HG02623 (cell line): ENCODE measurements around the gene RHBDD1.

Source experiments
- ATAC-seq: cut with Tn5 transposase; IDR thresholded peaks from one replicate; pipeline ENCODE4 v1.9.1; 2021; ENCODE audit warnings: moderate library complexity; ENCODE audit not compliant: unreplicated experiment

Gene RHBDD1

DNA sequence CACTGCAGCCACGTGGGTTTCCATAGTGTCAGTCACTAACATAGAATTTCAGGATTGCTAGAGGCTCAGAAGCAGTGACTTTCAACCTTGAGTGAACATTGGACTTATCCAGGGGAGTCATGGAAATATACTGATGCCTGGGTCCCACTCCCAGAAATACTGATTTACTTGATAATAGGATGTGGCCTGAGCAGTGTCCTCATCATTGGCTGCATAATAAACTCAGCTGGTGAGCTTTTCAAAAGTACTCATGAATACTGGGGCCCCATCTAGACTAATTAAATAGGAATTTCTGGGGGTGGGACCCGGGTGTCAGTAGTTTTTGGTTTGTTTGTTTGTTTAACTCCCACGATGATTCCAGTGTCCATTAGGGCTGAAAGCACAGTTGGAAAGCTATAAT lies 186.8 kb downstream of the RHBDD1 start:
- ATAC-seq = no peak

DNA sequence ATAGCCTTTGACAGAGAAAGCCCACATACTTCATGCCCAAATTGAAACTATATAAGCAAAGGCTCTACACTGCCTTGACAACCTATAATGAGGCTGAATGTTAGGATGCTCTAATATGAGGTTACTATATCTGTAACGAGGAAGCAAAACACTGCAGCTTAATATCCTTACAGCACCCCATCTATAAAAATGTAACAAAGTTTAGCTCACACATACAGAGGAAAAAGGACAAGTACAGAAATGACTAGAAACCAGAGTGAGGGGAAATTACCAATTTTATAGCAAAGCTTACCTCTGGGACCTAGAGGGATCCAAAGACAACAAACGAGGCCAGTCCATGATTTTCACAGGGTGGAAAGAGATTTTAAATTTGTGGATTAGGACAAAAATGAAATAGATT lies 189.7 kb downstream of the RHBDD1 start:
- ATAC-seq = peak; percentile 70

DNA sequence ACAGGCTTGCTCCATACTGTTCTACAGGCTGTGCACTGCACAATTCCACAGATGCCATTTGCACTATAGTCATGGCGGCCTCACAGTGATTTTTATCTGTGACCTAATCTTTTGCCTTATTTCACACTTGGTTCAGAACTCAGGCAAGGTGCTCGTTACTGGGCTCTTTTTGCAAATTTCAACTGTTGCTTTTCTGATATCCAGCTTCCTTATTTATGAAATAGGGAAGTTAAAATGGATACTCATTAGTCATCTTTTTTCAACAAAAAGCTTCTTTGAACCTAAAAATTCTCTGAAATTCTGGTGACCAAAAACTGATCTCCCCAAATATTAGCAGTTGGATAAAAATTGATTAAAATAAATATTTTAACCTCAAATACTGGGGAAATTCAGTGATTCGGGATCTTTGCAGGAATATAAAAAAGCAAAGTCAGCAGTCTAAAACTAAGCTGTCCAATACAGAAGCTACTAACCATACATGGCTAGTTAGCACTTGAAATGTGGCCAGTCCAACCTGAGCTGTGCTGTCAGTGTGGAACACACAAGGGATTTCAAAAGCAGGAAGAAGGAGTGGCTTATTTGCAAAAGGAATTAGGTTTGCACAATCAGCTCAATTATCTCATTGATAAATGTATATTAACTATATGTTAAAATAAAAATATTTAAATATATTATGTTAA lies 193.7 kb downstream of the RHBDD1 start:
- no peak for ATAC-seq

DNA sequence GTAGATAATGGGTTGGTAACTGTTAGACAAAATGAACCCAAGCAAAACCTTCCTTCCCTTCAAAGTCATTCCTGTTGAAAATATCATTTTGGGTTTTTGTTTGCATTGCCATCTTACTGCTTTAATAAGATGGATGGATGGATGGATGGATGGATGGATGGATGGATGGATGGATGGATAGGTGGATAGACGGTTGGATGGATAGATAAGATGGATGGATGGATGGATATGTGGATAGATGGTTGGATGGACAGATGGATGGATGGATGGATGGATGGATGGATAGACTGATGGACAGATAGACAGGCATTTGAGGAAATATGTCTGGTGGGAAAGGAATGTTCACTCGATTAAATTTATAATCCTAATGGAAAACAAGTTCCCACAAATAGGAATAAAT lies 194.9 kb downstream of the RHBDD1 start:
- ATAC-seq = no peak

DNA sequence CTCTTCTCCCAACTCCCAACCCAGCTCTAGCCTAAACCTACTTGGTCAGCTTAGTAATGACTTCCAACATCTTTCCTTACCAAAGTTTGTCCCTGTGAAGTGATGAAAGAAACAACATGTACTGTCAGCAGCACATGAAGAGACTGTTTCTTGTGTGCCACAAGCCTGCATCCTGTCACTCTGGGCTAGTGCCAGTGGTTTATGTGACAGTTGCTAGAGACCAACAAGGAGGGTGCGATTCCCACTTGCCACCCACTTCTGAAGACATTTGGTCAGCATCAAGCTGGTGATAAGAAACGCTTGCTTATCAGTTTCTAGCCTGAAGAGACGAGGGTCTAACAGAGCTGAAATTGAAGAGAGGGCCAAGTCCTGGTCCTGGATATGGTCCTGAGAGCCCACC lies 195.5 kb downstream of the RHBDD1 start:
- no peak for ATAC-seq

DNA sequence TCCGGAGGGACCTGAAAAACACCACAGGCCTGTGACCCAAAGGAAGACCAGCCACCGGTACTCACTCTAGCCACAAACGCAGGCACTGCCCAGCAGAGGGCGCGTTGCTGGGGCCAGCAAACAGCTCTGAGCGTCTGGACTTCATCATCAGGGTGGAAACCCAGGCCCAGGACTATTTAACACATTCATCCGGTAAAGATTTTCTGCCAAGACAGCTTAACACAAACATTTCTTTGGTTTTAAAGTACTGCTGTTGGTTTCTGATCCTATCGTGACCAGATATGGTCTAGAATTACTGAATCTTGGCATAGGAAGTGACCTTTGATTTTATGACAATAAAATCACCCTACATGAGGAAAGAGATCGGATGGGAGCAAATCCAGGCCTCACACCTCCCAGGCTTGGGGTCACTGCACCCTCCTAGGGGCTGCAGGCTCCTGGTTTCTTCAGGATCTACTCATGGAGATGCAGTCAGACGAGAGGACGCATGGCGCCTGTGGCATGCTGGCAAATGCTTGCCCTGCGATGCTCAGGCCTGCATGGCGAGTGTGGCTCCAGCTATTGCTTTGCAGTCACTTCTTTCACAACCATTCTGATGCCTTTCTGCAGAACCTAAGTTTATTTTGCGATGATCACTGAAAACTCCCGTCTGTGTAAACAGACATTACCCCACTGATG lies 197.8 kb downstream of the RHBDD1 start:
- no peak for ATAC-seq

DNA sequence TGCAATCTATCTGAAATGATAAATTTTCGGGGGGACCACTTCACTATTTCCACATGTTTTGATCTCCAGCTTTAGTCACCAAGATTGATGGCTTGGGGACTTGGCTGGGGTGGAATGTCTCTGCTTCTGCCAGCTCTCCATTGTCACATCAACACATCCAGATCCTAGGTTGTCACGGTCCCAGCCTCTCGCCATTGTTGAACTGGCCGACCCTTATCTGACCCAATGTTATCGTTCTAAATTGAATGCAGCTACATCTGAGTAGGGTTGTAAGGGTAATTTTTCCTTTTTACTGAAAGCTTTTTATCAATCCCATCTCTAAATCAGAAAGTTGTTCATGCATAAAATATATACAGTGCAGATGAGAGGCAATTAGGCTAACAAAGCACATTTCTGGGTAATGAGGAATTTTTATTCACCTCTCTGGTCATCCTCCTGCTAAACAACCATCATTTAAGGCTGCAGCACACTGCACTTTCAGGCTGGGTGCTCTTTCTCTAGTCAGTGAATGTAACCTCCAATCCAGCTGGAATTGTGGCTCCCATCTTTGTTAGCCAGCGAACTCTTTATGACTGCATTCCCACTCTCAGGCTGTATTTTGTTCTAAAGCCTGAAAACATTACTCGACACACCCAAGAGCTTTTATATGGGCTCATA lies 200.0 kb downstream of the RHBDD1 start:
- ATAC-seq = no peak

DNA sequence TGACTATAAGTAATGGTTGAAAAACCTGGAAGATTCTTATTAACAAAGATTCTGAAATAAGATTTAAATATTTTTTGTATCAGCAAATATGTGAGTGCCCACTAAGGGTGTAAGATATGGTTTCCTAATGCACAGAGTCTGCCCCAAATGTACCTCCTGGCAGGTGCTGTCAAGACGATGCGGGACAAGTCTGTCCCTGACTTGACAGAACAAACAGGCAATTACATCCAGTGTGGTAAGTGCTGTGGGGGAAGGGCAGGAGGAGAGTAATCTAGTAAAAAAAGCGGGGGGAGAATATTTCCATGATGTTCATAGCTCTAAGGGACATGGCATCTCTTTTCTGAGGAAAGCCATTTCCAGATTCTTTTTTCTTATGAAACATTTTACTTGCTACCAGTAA lies 200.7 kb downstream of the RHBDD1 start:
- no peak for ATAC-seq

DNA sequence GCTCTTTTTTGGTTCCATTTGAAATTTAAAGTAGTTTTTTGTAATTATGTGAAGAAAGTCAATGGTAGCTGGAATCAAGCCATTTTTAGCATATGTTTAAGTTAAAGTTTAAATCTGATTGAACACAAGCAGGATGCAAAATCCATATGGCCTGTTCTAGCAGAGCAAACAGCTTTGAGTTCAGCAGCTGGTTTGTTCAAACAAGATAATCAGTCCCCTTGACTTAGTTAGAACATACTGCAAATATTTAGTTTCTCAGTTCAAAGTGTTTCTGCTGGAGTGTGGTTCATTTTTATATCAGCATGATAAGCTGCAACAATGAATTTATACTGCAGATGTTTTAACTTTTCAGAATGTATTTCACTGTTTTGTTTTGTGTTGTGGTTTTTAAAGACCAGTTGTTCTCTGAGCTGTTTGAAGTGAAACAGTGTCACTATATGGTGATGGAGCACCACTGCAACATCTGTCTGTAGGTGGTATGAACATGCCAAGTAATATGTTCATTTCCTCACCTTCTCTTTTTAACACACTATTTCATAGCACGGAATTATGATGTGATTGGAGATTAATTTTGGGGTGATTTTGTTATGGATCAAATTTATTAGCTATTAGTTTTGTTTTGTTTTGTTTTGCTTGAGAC lies 202.8 kb downstream of the RHBDD1 start:
- ATAC-seq = no peak

DNA sequence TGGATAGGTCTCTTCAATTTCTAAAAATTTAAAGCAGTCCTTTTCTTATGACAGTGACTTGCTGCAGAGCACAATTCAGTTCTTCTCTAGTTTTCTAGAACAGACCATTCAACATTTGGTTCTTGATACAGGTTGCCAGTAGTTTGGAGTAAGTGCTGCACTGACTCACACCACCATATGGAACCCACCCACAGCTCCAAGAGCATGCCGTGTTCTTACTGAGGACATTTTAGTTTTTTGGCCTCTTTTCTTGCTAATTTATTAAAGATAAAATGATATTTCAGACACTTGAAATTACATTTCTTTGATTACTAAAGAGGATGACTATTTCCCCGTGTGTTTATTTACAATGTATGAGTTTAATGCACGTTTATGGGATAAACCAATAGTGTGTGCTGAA lies 208.1 kb downstream of the RHBDD1 start:
- no peak for ATAC-seq
